GM21737 (cell line): Measurements from ENCODE around the gene PSMC4.

Source experiments
- ATAC-seq: cut with Tn5 transposase; IDR thresholded peaks from one replicate; pipeline ENCODE4 v1.9.1; 2021; ENCODE audit warnings: mild to moderate bottlenecking, moderate library complexity; ENCODE audit not compliant: unreplicated experiment

Gene PSMC4

DNA sequence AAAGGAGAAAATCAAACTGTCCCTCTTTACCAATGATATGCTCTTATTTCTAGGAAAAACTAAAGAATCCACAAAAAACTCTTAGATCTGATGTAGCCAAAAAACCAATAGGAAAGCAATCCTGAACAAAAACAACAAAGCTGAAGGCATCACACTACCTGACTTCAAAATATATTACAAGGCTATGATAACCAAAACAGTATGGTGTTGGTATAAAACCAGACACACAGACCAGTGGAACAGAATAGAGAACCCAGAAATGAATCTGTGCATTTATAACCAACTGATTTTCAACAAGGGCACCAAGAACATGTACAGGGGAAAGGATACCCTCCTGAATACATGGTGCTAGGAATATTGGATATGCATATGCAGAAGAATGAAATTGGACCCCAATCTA, 16.2 kb downstream of the PSMC4 start:
- no peak for ATAC-seq

- ATAC-seq, result no peak
These were observed 16.6 kb downstream of the PSMC4 start for GRCh38 chr19:39987596-39987995.

DNA sequence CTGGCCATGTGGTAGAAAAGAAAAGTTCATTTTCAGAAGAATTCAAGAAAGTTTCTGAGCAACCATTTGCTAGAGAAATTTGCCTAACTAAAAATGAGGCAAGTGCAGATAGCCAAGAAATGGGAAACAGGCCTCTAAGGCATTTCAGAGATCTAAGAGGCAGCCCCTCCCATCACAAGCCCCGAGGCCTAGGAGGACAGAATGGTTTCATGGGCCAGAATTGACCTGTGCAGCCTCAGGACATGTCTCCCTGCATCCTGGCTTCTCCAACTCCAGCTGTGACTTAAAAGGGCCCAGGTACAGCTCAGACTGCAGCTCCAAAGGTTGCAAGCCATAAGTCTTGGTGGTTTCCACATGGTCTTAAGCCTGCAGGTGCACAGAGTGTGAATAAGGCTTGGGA, 22.6 kb downstream of the PSMC4 start:
- no peak for ATAC-seq

DNA sequence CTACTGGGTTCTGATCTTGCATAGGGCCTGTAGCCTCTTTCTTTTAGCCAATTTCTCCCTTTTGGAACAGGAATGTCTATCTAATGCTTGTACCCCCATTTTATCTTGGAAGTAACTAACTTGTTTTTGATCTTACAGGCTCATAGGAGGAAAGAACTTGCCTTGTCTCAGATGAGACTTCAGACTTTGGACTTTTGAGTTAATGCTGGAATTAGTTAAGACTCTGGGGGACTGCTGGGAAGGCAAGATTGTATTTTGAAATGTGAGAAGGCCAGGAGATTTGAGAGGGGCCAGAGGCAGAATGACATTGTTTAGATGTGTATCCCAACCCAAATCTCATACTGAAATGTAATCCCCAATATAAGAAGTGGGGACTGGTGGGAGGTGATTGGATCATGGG, 23.4 kb downstream of the PSMC4 start:
- no peak for ATAC-seq

DNA sequence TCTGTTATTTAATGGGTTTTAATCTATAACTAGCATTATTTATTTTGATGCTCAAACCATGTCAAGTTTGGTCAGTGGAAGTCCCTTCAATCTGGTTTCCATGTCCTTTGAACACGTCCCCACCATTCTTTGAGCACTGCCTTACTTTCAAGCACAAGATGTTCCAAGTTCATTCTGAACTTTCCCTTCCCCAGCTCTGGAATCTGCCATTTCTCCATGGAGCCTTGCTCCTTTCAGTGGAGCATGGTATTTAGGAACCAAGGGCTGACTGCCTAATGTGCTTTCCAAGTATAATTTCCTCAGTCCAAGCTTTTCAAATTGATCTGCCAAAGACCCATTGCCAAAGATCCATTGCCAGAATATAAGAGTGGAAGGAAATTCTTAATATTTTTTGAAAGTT, 24.8 kb downstream of the PSMC4 start:
- ATAC-seq, result no peak

DNA sequence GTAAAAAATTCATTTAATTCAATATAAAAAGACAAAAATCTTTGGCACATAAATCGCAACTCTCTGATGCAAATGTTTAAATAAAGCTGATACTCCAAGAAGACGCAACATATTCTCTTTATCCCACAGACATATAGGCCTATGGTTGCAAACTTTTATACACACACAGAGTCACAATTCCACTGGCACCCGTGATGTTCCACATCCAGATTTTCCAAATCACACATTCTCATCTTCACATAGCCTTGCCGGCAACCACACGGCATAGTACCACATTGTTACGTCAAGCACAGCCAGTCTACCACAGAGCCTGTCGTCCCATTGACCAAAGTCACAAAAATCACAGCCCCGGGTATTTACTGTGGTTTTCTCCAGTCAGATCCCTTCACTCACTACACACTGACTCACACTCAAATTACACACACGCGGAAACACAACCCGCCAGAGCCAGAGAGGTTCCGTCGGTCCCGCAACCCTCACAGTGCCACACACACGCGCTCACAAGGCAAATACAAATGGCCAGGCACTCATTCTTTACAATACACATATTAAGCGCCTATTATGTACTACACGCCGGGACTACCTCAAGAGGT, 25.3 kb downstream of the PSMC4 start:
- no peak for ATAC-seq

GRCh38 chr19:39996811-39997637, 26.1 kb downstream of the PSMC4 start, which contains the start of gene ZNF546:
TSS of gene ZNF546 (plus strand) at chr19:39997060. CDS start at chr19:39998327, 1,267 bp downstream.
- ATAC-seq, result peak; percentile 78

GRCh38 chr19:39997638-39998216, 26.8 kb downstream of the PSMC4 start:
- peak; percentile 2 for ATAC-seq

GRCh38 chr19:39998501-39998900, 27.5 kb downstream of the PSMC4 start:
- no peak for ATAC-seq

DNA sequence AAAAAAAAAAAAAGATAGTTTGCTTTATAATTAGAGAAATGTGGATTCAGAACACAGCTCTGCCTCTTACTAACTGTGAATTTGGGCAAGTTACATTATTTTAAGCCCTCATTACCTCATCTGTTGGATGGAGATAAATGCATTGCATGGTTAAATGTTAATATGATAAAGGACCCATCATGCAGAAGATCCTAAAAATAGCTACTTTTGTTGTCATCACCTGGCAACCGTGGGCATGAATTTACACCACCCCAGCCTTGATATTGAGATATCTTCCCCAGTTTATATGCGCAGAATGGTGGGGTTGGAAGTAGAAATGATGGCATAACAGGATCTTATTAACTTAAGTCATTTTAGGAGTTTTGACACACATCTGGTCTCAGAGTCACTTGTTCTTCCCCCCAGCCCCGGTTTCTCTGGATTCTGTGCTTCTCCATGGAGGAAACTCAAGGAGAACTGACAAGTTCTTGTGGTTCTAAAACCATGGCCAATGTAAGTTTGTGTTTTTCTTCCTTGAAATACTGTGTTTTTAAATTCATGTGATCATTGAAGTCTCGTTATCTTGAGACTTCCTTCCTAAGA, 34.8 kb downstream of the PSMC4 start:
- ATAC-seq, result no peak

- ATAC-seq, result no peak
These were observed 35.3 kb downstream of the PSMC4 start for GRCh38 chr19:40006273-40006691.

DNA sequence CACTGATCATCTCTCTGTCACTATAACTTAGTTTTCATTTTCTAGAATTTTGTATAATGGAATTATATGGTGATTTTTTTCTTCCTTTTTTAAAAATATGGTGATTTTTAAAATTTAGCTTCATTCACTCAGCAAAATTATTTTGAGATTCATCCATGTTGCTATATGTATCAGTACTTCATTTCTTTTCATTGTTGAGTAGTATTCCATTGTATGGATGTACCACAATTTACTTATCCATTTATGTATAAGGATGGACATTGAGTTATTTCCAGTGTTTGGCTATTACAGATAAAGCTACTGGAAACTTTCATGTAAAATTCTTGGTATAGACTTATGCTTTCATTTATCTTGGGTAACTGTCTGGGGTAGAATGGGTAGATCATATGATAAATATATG, 38.7 kb downstream of the PSMC4 start:
- ATAC-seq, result no peak

GRCh38 chr19:40013991-40014390, 43.0 kb downstream of the PSMC4 start:
- no peak for ATAC-seq

DNA sequence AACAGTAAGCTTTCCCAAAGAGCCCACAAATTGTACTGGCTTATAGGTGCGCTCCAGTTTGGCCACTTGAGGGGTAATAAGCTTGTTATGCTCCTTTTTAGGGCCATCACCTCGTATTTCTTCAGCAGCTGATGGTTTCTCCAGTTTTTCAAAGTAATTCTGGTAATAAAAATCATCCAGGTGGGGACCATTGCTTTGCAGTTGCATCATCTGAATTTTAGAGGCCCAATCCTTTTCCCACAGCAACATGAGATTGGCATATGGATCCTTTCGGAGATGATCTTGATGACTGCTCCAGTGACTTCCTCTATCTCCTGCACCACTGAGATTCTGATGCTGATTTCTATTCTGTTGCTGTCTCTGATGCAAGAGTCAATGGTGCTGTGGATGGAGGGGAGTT, 53.0 kb downstream of the PSMC4 start:
- ATAC-seq, result no peak

- ATAC-seq, result no peak
These were observed 55.1 kb downstream of the PSMC4 start for GRCh38 chr19:40025938-40026596.

DNA sequence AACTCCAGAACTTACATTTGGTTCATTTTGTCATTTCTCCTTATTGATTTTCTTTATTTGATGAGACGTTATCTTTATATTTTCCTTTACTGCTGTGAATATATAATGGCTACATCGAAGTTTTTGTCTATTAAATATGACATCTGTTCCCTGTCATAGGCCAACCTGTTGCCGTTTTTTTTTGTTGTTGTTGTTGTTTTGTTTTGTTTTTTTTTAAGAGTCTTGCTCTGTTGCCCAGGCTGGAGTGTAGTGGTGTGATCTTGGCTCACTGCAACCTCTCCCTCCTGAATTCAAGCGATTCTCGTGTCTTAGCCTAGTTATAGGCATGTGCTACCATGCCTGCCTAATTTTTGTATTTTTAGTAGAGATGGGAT, 55.6 kb downstream of the PSMC4 start:
- no peak for ATAC-seq
